Measurements from ENCODE around the gene PER1.

The PER1 gene, protein sequence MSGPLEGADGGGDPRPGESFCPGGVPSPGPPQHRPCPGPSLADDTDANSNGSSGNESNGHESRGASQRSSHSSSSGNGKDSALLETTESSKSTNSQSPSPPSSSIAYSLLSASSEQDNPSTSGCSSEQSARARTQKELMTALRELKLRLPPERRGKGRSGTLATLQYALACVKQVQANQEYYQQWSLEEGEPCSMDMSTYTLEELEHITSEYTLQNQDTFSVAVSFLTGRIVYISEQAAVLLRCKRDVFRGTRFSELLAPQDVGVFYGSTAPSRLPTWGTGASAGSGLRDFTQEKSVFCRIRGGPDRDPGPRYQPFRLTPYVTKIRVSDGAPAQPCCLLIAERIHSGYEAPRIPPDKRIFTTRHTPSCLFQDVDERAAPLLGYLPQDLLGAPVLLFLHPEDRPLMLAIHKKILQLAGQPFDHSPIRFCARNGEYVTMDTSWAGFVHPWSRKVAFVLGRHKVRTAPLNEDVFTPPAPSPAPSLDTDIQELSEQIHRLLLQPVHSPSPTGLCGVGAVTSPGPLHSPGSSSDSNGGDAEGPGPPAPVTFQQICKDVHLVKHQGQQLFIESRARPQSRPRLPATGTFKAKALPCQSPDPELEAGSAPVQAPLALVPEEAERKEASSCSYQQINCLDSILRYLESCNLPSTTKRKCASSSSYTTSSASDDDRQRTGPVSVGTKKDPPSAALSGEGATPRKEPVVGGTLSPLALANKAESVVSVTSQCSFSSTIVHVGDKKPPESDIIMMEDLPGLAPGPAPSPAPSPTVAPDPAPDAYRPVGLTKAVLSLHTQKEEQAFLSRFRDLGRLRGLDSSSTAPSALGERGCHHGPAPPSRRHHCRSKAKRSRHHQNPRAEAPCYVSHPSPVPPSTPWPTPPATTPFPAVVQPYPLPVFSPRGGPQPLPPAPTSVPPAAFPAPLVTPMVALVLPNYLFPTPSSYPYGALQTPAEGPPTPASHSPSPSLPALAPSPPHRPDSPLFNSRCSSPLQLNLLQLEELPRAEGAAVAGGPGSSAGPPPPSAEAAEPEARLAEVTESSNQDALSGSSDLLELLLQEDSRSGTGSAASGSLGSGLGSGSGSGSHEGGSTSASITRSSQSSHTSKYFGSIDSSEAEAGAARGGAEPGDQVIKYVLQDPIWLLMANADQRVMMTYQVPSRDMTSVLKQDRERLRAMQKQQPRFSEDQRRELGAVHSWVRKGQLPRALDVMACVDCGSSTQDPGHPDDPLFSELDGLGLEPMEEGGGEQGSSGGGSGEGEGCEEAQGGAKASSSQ (N-terminal part only)

DNA sequence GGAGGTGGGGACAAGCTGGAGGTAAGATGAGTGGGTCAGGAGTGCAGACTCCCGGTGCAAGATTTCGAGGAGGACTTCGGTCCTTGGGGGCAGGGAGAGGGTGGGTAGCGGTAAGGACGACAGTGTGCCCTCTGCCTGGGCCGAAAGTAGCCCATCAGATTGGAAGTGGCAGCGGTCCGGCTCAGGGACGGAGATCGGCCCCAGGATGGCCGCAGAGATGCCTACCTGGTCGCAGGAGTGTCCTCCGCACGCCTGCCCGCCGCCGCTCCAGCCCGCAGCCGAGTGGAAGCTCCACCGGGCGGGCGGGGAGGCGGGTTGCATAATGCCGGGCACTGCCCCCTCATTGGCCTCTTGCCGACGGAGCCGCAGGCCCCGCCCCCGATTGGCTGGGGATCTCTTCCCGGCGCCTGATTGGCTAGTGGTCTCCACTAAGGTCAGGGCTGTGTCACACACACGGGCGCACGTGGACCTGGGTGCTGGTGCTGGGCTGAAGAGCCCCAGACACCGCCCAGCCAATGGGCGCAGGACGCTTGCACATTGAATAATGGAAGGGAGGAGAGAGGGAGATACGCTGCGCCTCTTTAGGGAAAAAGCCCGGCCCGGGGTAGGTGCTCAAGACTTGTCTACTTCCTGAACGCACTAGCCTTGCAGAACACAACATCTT lies at the start of gene PER1:
Gene PER1, minus strand, starts transcription at position 293 of the 664 bp plus-strand sequence. CDS start 1,698 bp downstream, outside the sequence.
- DNase-seq: peak; percentile 45

DNA sequence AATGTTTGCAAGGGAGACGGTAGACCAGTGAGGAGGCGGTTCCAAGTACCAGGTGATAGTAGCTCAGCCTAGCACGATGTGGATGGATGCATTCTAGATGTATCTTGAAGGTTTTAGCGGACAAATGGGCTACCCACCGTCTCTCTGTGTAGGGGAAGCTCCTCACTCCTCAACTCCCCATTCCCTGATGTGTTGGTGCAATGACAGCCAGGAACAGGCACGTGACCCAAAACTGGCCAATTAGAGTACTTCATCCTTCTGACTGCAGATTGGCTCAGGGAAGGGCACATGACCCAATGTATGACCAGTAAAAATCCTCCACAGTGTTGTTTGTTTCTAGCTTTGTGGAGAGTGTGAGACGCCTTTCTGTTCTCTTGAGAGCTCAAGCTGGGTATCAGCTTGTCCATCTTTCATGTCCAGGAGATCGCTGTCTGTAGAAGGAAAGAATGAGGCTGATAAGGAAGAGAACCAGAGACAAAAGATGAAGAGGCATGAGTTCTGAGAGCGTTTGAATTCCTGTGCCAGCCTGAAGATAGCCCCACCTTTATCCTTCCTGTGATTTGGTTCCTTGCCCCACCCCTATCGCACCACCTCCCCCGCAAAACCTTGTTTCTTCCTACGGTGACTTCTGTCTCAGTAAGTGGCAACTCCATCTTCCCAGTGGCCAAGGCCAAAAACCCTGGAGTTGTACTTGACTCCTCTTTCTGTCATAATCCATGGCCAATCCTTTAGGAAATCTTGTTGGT lies 40.0 kb upstream of the PER1 start:
- peak; percentile 93 for DNase-seq

DNA sequence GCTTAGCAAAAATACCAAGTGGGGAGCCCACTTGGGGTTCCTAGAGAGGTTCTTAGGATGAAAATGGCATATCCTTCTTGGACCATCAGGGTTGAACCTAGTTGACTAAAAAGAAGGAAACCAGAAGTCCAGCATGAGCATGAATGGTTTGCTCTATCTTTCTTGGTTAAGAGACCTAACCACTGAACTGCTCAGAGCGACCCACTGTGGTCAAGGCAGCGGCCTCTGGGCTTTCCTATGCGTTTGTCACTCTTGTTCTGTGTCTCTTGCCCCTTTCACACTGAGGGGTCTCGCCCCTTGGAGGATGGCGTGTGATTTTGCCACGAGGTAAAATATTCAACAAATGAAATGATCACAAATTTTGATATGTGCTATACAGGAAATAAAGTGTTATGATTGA lies 38.3 kb upstream of the PER1 start:
- no peak for DNase-seq

DNA sequence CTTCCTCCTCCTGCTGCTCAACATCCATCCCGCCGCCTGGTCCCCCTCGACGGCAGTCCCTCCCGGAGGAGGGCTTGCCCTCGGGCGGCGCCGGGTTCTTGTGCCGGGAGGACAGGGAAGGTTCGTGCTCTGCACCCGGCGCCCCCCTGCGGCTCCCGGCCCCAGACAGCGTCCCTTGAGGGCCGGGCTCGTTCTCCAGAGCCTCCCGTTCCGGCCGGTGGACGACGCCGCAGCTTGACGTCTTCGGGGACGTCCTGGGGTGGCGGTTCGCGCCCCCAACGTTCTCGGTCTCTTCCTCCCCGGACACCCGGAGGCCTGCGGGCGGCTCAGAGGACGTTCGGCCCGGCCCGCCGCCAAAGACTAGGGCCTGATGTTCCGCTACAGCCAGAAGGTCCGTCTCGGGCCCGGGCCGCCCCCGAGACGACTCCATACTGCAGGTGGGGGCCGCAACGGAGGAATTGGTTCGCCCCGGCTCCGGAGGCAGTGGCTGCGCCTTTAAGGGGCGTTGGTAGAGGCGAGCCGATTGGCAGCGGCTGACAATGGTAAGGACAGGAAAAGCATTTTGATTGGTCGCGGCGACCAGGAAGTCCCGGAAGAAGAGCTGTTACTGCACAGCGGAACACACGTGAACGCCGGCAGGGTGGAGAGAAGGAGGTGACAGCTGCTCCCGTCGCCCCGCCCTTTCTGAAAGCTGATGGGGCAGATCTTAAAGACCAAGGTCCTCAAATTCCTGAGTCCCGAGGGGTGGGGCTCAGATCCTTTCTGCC lies 37.7 kb upstream of the PER1 start, which contains the start of gene BORCS6:
Gene BORCS6, minus strand, starts transcription at position 470 of the 767 bp plus-strand sequence. Its CDS starts 40 bp downstream, at position 430.
- DNase-seq: peak; percentile 57

DNA sequence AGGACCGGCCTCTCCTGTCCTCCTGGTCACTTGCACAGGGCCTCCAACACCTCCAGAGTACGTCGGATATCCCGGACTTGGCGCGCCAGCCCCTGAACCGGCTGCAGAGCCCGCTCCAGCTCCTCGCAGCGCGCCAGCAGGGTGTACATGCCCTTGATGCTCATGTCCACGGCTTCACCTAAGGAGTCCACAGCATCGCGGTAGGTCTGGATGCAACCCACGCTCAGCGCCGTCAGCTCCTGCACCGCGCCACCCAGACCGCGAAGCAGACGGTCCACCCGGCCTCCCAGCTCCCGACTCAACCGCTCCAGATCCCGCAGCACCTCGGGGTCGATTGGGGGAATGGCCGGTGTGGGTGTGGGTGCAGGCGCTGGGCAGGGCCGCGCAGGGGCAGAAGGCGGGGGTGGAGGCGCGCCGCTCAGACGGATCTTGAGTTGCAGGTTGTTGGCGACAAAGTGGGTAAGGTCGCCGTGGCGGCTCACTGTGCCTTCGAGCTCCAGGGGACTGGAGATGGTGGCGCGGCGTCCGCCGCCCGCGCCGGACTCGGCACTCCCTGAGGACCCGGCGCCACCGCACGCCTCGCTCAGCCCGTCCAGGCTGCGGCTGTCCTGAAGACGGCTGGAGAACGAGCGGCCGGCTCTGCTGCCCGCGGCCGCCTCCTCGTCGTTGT lies 37.0 kb upstream of the PER1 start:
- DNase-seq: no peak

DNA sequence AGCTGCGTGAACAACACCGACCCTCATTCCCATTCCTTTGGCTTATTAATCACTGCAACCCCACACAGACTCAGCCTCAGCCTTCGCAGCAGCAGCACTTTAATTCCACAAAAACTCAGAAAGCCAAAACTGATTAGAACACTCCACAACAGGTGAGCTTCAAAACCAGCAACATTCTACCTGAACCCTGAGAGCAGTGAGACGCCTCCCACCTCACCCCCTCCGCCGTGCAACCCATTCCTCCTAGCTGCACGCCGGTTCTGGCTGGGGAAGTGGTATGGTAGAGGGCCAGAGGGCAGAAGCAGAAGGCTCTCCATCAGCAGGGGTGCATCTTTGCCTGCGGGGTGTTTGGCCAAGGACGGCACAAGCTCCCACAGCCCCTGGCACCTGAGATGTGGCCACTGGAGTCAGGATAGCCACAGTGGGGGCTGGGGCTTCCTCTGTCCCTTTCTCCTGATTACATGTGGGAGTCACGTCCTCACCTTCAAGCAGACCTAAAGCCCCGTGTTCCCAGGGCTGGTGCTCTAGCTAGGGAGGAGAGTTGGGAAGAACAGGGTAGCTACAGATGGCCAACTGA lies 36.1 kb upstream of the PER1 start:
- DNase-seq: no peak

DNA sequence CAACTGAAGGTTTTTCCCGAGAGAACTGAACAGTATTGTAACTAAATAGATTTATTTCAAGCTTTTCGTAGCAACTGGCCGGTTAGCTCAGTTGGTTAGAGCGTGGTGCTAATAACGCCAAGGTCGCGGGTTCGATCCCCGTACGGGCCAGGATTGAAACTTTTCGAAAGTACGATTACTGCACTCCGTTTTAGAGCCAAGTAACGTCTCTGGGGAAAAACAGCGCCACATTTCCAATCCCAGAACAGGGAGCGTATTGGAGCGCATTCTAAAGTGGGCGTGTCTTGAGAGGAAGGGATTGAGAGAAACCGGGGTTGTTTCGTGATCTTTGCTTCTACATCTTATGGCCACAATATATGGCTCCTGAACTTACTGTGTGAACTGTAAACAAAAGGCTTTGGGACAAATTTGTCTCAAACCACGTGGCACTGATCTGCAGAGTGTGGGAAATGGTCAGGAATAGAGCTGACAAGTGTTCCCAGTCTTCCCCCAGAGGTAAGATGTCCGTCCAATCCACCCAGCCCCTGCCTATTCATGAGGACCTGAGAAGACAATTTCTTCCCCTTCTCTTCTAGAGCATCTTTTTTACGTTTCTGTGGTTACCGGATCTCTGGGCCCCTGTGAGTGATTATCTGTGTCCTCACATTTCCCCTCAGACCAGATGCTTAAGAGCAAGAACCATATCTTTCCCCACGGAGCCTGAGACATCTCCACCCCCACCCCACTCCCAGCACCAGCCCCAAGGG lies 35.5 kb upstream of the PER1 start:
- DNase-seq: peak; percentile 80

DNA sequence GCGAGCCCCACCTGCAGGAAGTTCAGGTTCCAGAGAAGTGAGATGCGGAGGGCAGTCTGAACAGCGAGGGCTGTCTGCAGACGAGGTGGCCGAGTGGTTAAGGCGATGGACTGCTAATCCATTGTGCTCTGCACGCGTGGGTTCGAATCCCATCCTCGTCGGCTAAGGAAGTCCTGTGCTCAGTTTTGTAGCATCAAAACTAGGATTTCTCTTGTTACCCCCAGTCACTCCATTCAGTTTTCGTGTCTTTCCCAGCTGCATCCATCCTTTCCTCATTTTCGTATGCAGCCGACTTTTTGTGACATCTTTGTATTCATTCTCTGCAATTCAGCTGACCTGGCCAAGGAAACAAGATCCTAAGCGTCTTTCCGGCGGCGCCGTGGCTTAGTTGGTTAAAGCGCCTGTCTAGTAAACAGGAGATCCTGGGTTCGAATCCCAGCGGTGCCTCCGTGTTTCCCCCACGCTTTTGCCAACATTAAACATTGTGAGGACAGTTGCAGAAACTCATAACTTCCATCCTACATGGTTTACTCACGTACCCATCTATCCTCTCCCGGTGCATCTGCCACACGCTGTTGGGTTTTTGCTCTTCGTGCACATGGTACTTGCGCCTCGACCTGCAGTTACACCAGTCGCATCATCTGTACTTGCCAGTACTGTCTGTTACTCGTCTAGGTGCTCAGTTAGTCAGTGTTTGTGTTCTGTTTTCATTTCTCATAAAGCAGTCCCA lies 34.7 kb upstream of the PER1 start:
- peak; percentile 55 for DNase-seq

DNA sequence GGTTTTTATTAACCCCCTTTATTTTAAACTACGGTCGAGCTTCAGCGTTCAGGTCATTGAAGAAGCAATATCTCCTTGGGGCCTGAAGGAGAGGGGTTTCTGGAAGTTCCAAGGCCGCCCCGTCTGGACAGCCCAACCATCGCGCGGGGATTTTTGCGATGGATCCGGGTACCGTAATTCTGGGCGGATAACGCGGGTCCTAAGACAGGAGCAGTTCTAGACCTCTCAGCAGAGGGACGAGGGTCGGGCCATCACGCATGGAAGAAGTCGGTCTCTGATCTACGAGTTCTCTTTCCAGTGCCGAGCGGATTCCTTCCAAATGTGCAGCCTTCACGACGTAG lies 34.2 kb upstream of the PER1 start:
- DNase-seq: no peak

DNA sequence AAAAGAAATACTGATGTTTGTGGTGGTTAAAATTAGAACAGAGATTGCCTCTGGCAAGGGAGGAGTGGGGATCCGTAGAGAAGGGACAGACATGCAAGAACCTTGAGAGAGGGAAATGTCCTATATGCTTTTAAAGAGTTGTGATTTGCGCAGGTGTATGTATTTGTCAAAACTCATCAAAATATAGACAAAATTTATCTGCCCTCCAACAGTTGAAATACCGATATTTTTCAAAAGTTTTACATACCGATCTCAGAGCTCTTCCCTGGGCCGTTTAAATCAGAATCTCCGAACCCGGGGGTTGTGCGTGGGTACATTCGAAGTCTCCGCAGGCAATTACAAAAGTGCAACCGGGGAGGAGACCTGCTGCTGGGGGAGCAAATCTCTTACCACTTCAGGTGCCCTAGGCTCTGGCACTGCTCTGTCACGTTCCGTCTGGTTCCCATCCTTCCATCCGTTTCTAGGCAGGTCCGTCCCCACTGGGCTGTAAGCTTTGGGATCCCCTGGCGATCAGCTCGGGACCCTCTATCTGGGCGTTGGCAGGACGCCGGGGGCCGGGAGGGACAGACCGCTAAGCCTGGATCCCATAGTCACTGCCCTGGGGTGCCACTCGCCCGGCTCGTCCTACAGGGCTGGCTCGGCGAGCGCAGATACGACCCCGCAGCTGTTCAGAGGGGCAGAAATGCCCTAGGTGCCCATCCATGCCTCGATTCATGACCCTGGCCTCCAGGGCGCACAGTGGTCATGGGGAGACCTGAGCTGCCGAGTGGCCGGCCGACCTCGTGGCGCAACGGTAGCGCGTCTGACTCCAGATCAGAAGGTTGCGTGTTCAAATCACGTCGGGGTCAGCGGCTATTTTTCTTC lies 33.6 kb upstream of the PER1 start:
- no peak for DNase-seq

DNA sequence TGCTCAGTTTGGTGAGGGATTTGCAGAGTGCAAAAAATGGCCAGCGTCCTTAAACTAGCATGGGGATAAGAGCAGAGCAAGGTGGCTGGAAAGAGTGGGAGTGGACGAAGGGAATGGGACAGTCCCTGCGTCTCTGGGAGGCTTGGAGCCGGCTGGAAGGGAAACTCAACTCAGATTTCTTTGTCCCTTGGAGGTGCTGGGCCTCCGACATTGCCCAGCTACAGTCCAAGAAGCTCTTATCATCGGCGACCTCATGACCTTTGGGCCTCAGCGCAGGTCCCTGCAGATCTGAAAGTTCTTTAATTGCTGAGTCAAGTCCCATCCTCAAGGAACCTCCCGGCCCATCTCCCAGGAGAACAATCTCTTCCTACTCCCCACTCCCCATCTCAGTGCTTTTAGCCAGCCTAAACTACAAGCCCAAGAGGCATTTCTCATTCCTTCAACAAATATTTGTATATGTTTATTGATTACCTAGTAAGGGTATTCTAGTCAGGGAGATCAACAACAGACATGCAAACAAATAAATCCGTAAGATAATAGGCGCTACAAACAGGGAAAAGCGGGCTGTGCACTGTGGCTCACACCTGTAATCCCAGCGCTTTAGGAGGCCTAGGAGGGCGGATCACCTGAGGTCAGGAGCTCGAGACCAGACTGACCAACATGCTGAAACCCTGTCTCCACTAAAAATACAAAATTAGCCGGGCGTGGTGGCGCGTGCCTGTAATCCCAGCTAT lies 25.0 kb upstream of the PER1 start:
- DNase-seq: no peak

DNA sequence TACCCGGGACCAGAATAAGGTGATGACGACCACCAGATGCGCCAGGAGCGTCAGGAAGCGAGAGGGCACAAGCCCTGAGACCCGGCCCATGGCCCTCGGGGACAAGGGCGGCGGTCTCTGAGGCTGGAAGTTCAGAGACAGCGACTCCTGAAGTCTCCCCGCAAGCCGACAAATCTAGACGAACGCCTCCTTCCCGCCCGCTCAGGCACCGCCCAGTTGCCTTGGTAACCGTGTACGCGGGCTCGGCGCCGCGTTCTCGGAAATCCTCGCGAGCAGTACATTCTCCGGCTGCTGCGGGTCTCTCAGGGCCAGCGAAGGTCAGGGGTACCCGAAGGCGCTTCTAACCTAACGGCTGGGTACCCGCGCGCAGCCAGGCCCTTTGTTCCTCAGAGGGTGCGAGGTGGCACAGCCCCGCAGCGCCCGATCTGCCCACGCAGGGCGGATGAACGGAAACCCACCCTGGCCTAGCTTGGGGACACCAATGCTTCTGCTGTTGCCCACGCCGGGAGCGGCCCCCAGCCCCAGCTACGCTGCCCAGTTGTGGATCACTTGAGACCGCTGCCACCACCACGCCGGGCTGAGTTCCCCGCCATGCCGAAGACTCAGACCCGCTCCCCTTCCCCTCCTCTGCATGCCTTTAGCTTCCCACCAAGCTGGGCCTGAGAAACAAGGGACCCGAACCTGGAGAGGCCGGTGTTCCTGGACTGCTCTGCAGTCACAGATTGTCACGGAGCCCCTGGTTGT lies 24.2 kb upstream of the PER1 start, which contains the start of gene TMEM107:
Gene TMEM107, minus strand, starts transcription at position 184 of the 744 bp plus-strand sequence. Its CDS starts 94 bp downstream, at position 90.
- DNase-seq: no peak

DNA sequence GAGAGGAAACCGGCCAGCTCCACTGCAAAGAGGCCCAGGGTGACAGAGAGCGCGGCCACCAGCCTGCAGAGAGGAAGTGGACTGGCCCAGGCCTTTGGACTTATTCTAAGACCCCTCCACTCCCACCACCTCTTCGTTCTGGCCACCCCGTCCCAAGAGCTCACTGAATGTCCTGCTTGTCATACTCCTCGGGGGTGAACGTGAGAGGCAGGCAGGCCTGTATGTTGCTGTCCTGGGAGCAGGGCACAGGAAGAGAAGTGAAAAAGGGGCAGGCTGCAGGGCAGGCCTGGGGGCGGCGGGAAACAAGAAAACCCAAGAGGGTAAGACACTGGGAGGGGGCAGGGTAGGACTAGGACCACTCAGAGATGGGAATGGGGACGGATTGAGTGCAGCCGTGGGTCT lies 23.6 kb upstream of the PER1 start:
- no peak for DNase-seq

DNA sequence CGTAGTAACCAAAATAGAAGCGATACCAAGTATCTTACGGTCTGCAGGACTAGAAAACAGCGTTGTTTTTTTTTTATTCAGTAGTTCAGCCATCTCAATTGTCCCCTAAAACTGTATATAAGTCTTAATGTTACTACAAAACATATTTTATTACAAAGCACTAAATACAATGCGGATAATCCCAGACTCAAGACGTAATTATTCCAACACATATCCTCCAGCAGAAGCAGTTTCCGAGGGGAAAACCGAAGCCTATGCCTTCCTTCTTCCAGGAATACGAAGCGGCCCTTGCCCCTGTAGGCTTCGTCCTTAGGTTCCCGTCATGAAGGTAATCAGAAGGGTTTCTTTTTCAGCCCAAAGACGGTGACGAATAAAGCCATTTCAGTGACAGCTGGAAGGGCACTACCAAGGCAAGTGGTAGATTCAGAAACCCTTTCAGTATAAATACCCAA lies 21.7 kb upstream of the PER1 start:
- no peak for DNase-seq

DNA sequence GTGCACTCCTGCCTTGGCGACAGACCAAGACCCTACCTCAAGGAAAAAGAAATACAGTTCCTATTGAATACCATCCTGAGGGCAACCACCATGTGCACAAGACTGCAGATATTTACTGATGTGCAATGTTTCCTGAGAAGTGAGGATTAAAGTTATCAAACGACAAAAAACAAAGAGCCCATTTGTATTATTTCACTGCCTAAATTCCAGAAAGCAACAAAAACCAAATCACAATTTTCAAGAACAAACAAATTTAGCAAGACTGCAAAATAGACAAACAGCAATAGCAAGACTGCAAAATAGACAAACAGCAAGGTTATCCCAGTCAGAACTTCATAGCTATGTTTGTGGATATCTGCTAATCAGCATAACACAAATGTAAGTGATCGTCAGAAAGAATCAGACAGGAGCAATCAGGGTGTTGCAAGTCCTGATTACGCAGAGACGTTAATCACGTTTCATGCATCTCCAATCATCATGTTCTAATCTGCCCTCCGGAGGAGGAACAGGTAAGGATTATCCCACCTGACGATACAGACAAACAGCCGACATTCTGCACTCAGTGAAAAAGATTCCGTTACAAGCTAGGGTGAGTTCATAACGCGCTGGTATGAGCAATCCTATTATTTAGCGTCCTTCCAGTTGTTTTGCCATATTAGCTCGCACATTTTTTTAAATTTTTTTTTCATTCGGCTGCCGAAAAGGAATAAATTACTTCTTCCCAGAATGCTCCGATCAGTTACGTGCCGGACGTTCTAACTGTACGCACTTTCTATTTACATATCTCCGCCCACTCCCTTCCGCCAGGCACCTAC lies 21.1 kb upstream of the PER1 start:
- peak; percentile 74 for DNase-seq
